Lower leg skin (tissue), 4 donors: ENCODE results near the gene USP10. TPM values are rescaled to one million over a fixed set of nuclear protein-coding genes. Genes with fewer than 3 reads are reported as not detected.

Experiments used
- DNase-seq, 2 donors: peaks; one replicate each; pipeline ENCODE4 v3.0.0-alpha.2; 2019; ENCODE audit warnings: low spot score in 2 of 2
- H3K4me3 ChIP-seq: fragments of 200-600 bp; sonication (generic); 2 replicates; pipeline ENCODE4 v1.5.1; 2017; ENCODE audit warnings: mild to moderate bottlenecking, low read depth; ENCODE audit not compliant: poor library complexity, severe bottlenecking
- POLR2A ChIP-seq, 2 donors: fragments of 450-650 bp; IDR thresholded peaks; one replicate each; pipeline ENCODE4 v1.6.1; 2016 to 2017; ENCODE audit warnings: antibody characterized with exemption in 2 of 2, mild to moderate bottlenecking in 1 of 2, moderate library complexity in 1 of 2
- WGBS, 2 donors: methylation state at CpG; one replicate each; pipeline ENCODE4 v1.1.5; 2018; 5-methylcytosine and 5-hydroxymethylcytosine counted together
- intact Hi-C: fragments of 100-400 bp; cut with DNase I; formaldehyde crosslinking; loops from one replicate; pipeline ENCODE4 v1.15.0; 2023; ENCODE audit warnings: low total_unique reads
- total RNA-seq, 4 donors: library from RNA; depleted of rRNA; stranded (reverse); fragments of >200 nt; gene quantifications; one replicate each; pipeline ENCODE4 v1.1.0, GENCODE V29; 2016
- TF ChIP-seq, protein P1 (sequence below), 3 donors: fragments of 450-650 bp; IDR thresholded peaks; one replicate each; pipeline ENCODE4 v1.5.1; 2016; ENCODE audit warnings: antibody characterized with exemption in 3 of 3, mild to moderate bottlenecking in 3 of 3, moderate library complexity in 2 of 3

Gene USP10
- total RNA-seq, 4 donors from 2014 or later: 54.3 to 69.0 (median 60.7) TPM

DNA sequence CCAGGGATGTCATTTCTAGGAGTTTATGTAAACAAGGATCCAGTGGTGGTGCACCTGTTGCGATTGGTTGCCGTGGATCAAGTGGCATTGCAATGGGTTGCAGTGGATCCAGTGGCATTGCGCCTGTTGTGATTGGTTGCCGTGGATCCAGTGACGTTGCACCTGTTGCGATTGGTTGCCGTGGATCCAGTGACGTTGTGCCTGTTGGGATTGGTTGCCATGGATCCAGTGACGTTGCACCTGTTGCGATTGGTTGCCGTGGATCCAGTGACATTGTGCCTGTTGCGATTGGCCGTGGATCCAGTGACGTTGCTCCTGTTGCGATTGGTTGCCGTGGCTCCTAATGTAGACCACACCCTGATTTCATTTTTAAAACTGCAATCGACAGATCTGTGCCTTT, 63.8 kb downstream of the USP10 start:
- TF ChIP-seq, protein P1, sequence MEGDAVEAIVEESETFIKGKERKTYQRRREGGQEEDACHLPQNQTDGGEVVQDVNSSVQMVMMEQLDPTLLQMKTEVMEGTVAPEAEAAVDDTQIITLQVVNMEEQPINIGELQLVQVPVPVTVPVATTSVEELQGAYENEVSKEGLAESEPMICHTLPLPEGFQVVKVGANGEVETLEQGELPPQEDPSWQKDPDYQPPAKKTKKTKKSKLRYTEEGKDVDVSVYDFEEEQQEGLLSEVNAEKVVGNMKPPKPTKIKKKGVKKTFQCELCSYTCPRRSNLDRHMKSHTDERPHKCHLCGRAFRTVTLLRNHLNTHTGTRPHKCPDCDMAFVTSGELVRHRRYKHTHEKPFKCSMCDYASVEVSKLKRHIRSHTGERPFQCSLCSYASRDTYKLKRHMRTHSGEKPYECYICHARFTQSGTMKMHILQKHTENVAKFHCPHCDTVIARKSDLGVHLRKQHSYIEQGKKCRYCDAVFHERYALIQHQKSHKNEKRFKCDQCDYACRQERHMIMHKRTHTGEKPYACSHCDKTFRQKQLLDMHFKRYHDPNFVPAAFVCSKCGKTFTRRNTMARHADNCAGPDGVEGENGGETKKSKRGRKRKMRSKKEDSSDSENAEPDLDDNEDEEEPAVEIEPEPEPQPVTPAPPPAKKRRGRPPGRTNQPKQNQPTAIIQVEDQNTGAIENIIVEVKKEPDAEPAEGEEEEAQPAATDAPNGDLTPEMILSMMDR (IDR thresholded peaks at IDR 0.05): no peak
- no peak for TF ChIP-seq POLR2A (IDR thresholded peaks at IDR 0.05)
- H3K4me3 ChIP-seq: no peak overlapping the region
- DNase-seq: peak in 1 of 2 donors; percentile 36
- WGBS, 2 donors: 89 to 94% methylated on average over 17 of the region's 17 CpGs
- intact Hi-C loops: loop anchor here (5.0 kb wide), 1 partner anchor 189 kb away; no protein-coding TSS in a partner anchor

DNA sequence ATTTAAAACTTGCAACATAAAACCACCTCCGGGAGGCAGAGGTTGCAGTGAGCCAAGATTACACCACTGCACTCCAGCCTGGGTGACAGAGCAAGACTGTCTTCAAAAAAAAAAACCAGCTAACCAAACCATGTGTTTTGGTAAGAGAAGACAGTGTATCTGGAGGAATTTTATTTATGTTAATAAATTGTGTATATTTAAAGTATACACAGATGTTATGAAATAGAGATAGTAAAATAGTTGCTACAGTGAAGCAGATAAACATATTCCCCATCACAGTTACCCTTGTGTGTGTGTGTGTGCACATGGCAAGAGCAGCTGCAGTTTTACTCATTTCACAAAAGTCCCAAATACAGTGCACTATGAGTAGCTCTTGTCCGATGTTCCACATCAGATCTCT, 65.2 kb downstream of the USP10 start:
- TF ChIP-seq, protein P1 (IDR thresholded peaks at IDR 0.05): no peak
- TF ChIP-seq POLR2A (IDR thresholded peaks at IDR 0.05): no peak
- WGBS, 2 donors: 87 to 89% methylated on average over 2 of the region's 2 CpGs
- intact Hi-C loops: loop anchor here (5.0 kb wide), 1 partner anchor 187 kb away; no protein-coding TSS in a partner anchor

DNA sequence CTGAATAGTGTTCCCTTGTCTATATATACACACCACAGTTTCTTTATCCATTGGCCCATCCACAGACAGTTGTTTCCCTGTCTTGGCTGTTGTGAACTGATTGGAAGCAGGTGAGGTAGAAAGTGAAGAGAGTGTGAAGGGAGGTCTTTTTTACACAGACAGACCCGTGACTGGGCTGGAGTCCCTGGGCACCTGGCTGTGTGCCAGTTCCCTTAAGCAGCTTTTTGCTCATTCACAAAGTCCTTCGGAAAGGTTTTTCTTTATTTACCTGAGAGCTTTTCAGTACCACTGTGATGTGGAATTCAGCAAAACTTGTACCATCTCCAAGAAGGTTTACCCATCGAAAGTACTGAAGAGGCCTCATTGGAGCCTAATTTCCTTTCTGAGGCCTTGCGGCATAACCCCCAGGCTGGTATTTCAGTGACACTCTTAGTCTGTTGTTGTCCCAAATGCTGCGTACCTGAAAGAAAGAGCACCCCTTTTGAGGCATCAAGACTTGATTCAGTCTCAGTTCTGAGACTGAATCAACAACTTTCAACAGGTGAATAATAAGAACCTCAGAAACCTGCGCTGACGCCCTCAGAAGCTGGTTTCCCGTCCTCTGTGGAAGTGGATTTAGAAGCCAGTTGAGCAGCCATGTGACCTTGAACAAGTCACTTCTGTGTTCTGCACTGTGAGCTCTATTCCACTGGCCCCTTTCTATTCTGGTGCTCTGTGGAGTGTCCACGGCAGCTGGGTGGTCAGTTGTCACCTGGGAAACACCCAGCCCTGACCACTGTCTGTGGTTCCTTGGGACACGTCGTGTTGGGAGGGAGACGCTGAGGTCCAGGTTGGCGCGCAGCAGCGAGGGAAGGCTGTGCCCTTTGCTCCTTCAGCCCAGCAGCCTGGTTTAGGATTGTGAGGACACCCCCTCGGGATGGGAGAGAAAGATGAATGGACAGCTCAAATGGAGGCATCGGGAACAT, 66.1 kb downstream of the USP10 start:
- no peak for TF ChIP-seq POLR2A (IDR thresholded peaks at IDR 0.05)
- TF ChIP-seq, protein P1 (IDR thresholded peaks at IDR 0.05): no peak
- WGBS, 2 donors: 90 to 92% methylated on average over 17 of the region's 17 CpGs
- intact Hi-C loops: no loop called here
- DNase-seq: peak in 1 of 2 donors; percentile 67
- no peak overlapping the region for H3K4me3 ChIP-seq

More for the DNA sequence above, 65.2 kb downstream of the USP10 start:
- DNase-seq: no peak
- no peak overlapping the region for H3K4me3 ChIP-seq

DNA sequence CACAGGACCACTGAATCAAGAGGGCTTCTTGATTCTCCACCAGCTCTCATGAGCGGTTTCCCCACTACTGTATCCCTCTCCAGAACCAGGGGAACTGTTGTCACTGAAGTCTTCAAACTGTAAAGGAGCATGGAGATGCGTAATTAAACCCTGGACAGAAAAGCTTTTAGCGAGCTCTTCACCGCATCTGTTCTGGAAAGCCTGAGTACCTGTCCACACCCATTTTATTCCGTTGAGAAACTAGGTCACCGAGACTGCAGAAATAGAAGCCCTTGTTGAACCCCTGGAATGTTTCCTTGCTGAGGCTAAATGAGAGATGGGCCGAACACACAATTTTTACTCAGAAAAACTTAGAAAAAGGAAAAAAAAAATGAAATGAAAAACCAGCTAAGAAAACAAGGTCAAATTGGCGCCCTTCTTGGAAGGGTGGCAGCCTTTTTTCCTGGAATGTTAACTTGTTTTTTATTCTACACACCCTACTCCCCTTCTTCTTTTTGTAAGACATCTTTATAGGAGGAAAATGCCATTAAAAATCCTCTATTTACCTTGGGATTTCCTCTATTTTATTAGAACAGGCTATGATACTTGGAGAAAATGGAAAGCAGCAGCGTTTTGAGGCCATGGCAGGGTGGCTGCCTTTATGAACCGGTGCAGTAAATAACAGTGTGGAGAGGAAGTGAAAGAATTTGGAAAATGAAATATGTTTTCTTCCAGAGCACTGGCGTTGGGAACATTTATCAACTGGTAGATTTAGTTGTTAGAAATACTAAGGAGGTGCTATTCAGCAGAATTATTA, 67.4 kb downstream of the USP10 start:
- no peak overlapping the region for H3K4me3 ChIP-seq
- no peak for TF ChIP-seq POLR2A (IDR thresholded peaks at IDR 0.05)
- TF ChIP-seq, protein P1 (IDR thresholded peaks at IDR 0.05): no peak
- WGBS, 2 donors: 62 to 69% methylated on average over 11 of the region's 11 CpGs
- DNase-seq: peak in 1 of 2 donors; percentile 39
- intact Hi-C loops: no loop called here

DNA sequence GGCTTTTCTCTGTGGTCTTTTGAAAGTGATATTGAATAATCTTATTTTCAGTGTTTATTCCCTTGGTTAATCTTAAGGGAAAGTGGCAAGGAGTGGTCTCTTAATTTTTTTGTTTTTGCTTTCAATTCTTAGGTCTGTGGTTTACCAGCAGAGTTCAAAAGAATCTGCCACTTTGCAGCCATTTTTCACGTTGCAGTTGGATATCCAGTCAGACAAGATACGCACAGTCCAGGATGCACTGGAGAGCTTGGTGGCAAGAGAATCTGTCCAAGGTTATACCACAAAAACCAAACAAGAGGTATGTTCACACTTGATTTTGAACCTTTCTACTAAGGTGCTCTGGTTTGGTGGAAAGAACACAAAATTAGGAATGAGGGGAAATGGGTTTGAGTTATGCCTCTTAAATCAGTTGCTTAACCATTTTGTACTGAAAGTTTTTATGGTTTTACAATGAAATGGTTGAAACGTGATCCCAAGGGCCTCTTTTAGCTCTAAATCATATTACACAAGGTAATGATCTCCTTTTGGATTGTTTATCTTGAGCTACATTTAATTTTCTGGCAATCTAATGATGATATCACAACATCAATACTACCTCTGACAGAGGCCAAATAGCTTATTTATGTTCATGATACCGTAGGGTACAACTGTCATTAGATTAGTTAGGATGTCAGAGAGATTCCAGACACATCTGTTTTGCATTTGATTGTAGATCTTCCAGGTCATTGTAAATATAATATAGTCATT, 68.4 kb downstream of the USP10 start:
- WGBS, 2 donors: 78 to 81% methylated on average over 4 of the region's 4 CpGs
- TF ChIP-seq, protein P1 (IDR thresholded peaks at IDR 0.05): no peak
- TF ChIP-seq POLR2A (IDR thresholded peaks at IDR 0.05): no peak
- H3K4me3 ChIP-seq: no peak overlapping the region
- peak in 1 of 2 donors; percentile 12 for DNase-seq
- intact Hi-C loops: no loop called here
